ENCODE measurements around the gene SLC24A1. TPM values are rescaled to one million over a fixed set of nuclear protein-coding genes. Genes with fewer than 3 reads are reported as not detected.

Gene SLC24A1
- total RNA-seq, 1 donor from 2014 or later: 12.4 TPM

DNA sequence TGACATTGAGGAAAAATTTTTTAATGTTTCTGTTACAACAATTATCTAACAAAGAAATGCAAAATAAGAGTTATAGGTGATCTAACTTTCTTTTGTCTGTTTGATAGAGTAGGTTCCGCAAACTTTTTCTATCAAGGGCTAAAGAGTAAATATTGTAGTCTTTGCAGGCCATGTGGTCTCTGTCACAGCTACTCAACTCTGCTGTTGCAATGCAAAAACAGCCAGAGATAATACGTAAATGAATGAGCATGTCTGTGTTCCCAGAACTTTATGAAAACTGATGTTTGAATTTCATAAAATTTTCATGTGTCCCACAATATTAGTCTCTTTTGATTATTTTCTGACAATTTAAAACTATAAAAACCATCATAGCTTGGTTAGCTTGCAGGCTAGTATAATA, 73.3 kb downstream of the SLC24A1 start:
- ATAC-seq: no peak
- intact Hi-C loops (cut with DNase I): no loop called here
- no peak for DNase-seq (ENCODE audit: low spot score)

Other genes starting within 250 kb of the SLC24A1 start
- gene IGDCC3, start 243.9 kb upstream of the SLC24A1 start, total RNA-seq: not detected
- 3.2 TPM for gene IGDCC4, start 199.0 kb upstream of the SLC24A1 start, total RNA-seq
- gene DPP8, start 104.2 kb upstream of the SLC24A1 start, total RNA-seq: 39.4 TPM
- gene HACD3, start 91.5 kb upstream of the SLC24A1 start, total RNA-seq: 45.4 TPM
- 24.4 TPM for gene INTS14, start 10.8 kb upstream of the SLC24A1 start, total RNA-seq
- gene DENND4A, start 170.4 kb downstream of the SLC24A1 start, total RNA-seq: 46.5 TPM
- gene RAB11A, start 247.6 kb downstream of the SLC24A1 start, total RNA-seq: 154 TPM

All from sciatic nerve (tissue), 2 donors.